HG02571 (cell line): ENCODE data around the gene VAMP4.

Experiments
- ATAC-seq: cut with Tn5 transposase; IDR thresholded peaks from one replicate; pipeline ENCODE4 v1.9.1; 2021; ENCODE audit warnings: mild to moderate bottlenecking, moderate library complexity; ENCODE audit not compliant: unreplicated experiment

Gene VAMP4, protein sequence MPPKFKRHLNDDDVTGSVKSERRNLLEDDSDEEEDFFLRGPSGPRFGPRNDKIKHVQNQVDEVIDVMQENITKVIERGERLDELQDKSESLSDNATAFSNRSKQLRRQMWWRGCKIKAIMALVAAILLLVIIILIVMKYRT

DNA sequence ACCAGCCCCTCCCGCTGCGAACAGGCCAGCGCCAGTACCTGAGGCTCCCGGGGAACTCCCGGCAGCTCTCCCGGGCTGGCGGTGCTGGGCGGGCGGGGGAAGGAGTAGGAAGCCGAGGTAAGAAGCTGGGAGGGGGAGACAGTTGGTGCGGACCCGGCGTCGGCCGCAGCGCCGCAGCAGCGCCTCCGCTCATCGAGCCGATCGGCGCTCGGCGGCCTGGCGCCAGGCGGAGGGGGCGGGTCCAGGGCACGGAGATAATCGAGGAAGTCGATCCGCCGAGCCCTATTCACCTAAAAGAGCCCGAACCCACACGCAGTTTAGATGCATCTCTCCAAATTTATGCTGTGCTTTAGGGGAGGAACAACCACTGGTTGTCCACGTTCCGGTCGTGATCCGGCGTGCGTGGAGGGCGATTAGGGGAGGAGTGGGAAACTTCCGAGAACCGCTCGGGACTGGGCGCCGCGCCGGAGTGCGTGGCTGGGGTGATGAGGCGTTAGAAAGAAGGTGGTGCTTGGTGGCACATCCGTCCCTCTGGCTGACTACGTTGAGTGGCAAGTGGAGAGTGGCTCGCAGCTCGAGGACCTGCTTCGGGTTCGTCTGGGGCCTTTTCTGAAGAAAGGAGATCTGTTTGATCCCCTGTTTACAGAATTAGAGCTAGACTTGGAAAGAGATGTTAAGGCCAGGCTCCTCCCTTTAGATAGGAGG is at the start of gene VAMP4:
TSS of gene VAMP4 (minus strand) at position 194 of the 705 bp plus-strand sequence. CDS start 3,651 bp downstream, outside the sequence.
- peak; percentile 95 for ATAC-seq

- ATAC-seq = no peak
Measured at GRCh38 chr1:171790318-171790717, 48.5 kb upstream of the VAMP4 start.

- no peak for ATAC-seq
Measured at GRCh38 chr1:171788696-171789095, 46.8 kb upstream of the VAMP4 start.

DNA sequence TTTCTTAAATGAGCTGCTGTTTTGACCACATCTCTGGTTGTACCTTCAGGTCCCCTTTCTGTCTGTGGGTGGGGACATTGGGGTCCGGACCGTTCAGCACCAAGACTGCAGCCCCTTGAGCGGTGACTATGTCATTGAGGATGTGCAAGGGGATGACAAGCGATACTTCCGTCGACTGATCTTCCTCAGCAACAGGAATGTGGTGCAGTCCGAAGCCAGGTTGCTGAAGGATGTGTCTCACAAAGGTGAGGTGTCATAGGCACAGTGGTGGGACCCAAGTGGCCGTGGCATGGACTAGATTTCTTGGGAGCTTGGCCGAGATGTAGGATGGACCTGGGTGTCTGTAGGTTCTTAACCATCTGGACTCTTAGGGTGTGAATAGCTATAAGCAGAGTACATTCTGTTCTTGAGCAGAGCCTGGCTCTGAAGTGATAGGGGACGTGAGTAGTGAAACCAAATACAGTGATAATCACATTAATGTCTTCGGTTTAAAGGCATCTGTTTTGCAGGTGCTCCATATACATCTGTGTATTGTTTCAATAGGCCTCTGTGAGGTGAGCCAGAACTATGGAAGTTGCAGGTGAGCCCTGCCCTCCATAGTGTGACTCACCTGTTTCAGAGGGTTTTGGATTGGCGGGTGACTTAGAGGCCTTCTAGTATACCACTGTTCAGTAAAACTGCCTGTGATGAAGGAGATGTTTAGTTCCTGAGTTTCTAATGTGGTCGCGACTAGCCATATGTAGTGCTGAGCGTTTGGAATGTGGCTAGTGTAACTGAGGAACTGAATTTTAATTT is 46.0 kb upstream of the VAMP4 start:
- no peak for ATAC-seq

DNA sequence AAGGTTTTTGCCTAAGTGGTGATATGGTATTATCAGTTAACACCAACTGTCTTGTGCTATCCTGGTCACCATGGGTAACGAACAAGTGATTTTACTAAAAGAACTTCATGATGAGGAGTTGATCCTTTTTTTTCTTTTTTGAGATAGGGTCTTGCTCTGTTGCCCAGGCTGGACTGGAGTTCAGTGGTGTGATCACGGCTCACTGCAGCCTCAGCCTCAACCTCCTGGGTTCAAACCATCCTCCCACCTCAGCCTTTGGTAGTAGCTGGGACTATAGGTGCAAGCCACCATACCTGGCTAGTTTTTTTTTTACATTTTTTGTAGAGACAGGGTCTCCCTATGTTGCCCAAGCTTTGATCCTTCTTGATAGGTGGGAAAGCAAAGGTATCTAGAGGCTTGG is 44.7 kb upstream of the VAMP4 start:
- ATAC-seq = no peak

GRCh38 chr1:171785766-171786165 is 43.9 kb upstream of the VAMP4 start:
- ATAC-seq = no peak

DNA sequence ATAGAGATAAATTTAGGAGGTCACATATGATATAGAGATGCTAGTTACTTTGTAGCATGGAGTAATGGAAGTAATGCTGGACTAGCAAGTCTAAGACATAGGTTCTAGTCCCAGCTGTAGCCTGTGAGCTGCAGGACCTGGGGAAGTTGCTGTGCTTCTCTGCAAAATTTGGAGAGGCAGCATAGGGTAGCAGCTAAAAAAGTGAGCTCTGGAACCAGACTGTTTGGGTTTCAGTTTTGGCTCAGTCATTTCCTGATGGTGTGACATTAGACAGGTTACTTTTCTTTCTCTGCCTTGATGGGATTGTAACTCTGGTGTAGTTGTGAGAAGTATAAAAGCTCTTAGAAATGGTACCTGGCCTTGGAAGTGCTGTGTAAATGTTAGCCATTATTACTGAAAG is 42.9 kb upstream of the VAMP4 start:
- ATAC-seq = no peak

DNA sequence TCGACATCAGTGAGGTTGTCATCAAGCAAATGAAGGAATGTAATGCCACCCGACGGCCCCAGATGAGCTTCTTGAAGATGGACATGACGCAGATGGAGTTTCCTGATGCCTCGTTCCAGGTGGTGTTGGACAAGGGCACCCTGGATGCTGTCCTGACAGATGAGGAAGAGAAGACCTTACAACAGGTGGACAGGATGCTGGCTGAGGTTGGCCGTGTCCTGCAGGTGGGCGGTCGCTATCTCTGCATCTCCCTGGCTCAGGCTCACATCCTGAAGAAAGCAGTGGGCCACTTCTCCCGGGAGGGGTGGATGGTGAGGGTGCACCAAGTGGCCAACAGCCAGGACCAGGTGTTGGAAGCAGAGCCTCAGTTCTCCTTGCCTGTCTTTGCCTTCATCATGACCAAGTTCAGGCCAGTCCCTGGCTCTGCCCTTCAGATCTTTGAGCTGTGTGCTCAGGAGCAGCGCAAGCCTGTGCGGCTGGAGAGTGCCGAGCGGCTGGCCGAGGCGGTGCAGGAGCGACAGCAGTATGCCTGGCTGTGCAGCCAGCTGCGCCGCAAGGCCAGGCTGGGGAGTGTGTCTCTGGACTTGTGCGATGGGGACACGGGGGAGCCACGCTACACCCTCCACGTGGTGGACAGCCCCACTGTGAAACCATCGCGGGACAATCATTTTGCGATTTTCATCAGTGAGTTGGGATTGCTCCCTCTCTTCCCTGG is 42.1 kb upstream of the VAMP4 start:
- no peak for ATAC-seq

DNA sequence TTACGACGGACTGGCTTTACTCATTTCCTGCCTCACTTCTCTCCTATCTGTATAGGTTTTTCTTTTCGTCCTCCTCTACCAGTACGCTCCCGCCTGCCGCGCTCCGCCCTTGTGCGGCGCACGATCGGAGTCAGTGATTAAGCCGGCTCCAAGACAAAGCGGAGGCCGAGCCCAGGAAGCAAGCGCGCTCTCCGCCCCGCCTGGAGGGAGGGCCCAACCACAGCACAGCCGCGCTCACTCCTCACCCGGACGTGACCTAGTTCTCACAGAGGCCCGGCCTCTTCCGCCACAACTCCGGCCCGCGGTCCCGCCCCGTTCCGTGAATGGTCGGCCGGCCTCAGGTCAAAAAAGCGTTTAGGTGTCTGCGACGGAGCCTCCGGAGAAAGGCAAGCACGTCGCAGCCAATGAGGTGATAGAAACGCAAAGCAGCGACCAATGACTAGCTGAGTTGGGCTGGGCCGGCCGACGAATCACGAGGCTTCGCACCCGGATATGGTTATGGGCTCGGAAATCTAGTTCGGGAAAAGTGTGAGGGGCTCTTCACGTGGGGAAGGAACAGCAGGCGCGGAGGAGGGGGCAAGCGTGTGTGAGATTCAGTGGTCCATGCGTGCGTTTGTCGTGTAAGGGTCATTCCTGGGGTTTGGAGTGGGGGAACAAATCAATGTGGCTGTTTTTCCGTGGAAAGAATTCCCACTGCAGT is 39.5 kb upstream of the VAMP4 start, which contains the start of gene METTL13:
TSS of gene METTL13 (plus strand) at position 485 of the 700 bp plus-strand sequence. CDS start 308 bp downstream, outside the sequence.
- ATAC-seq = peak; percentile 98

- no peak for ATAC-seq
Measured at GRCh38 chr1:171780583-171781175, 38.8 kb upstream of the VAMP4 start.

DNA sequence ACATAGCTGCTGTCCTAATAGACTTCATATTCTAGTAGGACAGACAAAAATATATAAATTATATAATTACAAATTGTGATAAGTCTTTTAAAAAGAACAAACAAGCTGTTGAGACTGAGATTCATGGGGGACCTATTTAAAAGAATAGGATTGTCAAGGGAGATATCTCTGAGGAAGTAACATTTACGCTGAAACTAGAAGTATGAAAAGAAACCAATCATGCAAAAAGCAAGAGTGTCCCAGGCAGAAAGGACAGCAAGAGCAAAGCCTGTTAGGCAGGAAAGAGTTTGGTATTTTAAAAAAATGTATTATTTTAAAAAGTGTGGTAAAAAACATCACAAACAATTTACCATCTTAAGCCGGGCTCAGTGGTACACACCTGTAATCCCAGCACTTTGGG is 30.4 kb upstream of the VAMP4 start:
- no peak for ATAC-seq

GRCh38 chr1:171769754-171770153 is 27.9 kb upstream of the VAMP4 start:
- no peak for ATAC-seq

GRCh38 chr1:171769171-171769570 is 27.3 kb upstream of the VAMP4 start:
- no peak for ATAC-seq

DNA sequence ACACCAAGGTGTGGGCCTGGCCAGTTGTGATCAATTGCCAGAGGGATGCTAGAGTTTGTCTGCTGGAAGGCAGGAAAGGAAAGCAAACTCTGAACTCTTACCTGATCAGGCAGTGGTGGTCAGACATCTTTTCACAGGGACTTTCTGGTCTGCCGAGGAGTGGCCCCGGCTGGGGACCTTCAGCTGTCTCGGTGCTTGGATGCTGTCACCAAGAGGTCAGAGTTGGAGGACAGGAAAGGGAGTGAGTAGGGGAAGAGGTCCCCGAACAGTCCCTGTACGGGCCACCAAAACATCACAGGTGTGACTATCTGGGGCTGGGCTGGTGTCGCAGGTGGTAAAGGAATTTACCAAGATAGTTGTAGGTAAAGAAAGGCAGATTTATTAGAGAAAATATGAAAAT is 21.9 kb upstream of the VAMP4 start:
- no peak for ATAC-seq

DNA sequence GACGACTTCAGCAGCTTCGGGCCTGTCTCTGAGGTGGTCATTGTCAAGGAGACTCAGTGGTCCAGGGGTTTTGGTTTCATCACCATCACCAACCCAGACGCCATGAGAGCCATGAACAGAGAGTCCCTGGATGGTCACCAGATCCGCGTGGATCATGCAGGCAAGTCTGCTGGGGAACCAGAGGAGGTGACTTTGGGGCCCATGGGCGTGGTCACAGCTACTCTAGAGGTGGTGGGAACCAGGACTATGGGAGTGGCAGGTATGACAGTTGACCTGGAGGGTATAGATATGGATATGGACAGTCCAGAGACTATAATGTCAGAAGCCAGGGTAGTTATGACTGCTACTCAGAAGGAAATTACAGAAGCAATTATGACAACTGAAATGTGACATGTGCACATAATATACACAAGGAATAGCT is 20.3 kb upstream of the VAMP4 start:
- no peak for ATAC-seq

DNA sequence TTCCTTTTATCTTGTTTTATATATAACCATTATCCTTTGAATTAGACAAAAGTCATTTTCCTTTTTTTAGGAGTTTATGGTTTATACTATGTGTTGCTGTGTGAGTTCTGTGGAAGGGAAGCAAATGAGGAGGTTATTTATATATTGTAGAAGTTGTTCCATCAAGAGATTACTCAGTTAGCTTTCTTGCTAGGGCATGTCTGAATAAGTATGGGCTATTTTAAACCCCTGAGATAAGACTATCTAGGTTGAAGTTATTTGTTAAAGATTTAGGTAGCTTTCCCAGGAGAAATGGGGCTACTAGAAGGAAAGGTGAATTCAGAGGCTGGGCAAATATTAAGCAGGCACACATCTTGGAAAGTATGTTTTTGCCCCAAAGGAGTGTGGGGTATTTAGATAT is 16.1 kb upstream of the VAMP4 start:
- ATAC-seq = no peak

GRCh38 chr1:171756856-171757255 is 15.0 kb upstream of the VAMP4 start:
- no peak for ATAC-seq

GRCh38 chr1:171754971-171755370 is 13.1 kb upstream of the VAMP4 start:
- no peak for ATAC-seq

DNA sequence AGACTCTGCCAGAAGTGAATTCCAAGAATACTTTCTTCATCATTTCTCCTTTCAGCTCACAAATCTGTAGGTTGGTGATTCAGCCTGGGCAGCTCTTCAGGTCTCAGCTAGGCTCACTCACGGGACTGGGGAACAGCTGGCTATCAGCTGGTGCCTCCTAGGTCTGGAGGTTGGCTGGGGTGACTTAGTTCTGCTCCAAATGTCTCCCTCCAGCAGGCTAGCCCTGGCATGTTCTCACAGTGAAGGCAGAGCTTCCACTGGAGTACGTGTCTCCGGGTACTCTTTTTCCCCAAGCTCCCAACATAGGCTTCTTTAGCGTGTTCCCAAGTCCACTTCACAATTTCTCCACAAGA is 12.5 kb upstream of the VAMP4 start:
- ATAC-seq = no peak

GRCh38 chr1:171753685-171754352 is 12.0 kb upstream of the VAMP4 start:
- ATAC-seq = no peak
